PC-3 (cell line): Measurements from ENCODE around the gene SFXN2. TPM values are rescaled to one million over a fixed set of nuclear protein-coding genes. Genes with fewer than 3 reads are reported as not detected.

Experiments used
- ATAC-seq: fragments of 200-7000 bp; cut with Tn5 transposase; 2 replicates; pipeline ENCODE4 v1.9.1; 2020; ENCODE audit warnings: mild to moderate bottlenecking, moderate library complexity
- BruUV-seq: library from RNA; stranded (reverse); fragments of 400-500 nt; replicated peaks from 2 replicates; lab custom pipeline; 2021; lab: Mats Ljungman, UMichigan
- CTCF ChIA-PET: fragments of 300-600 bp; sonication (Branson Sonifier 250); formaldehyde crosslinking; loops from one replicate; lab custom pipeline; 2022; ENCODE audit warnings: antibody characterized with exemption; lab: Charles Lee
- POLR2A ChIA-PET: fragments of 300-600 bp; sonication (Branson Sonifier 250); formaldehyde crosslinking; loops from one replicate; lab custom pipeline; 2022; ENCODE audit warnings: antibody characterized with exemption; ENCODE audit not compliant: unreplicated experiment; lab: Charles Lee
- DNase-seq: peaks from one replicate; pipeline ENCODE4 v3.0.0-alpha.2; 2015
- H2AFZ ChIP-seq: fragments of 300-600 bp; sonication (generic); 2 replicates; pipeline ENCODE4 v1.6.0; 2016; ENCODE audit warnings: antibody characterized with exemption, low read length
- H3F3A ChIP-seq: fragments of 300-600 bp; sonication (generic); one replicate; pipeline ENCODE4 v1.6.0; 2017; ENCODE audit warnings: antibody characterized with exemption, low read length, control low read depth, mild to moderate bottlenecking; ENCODE audit not compliant: unreplicated experiment
- H3K27ac ChIP-seq: fragments of 300-600 bp; sonication (generic); 2 replicates; pipeline ENCODE4 v1.5.1; 2016; ENCODE audit warnings: mild to moderate bottlenecking, low read length
- H3K27me3 ChIP-seq: fragments of 300-600 bp; sonication (generic); 2 replicates; pipeline ENCODE4 v1.6.1; 2016; ENCODE audit warnings: low read length, mixed read lengths
- H3K36me3 ChIP-seq: fragments of 300-600 bp; sonication (generic); 2 replicates; pipeline ENCODE4 v1.6.1; 2016; ENCODE audit warnings: low read depth, mixed run types, low read length, mixed read lengths
- H3K4me1 ChIP-seq: fragments of 300-600 bp; sonication (generic); 2 replicates; pipeline ENCODE4 v1.5.1; 2016; ENCODE audit warnings: low read length; ENCODE audit not compliant: insufficient read depth
- H3K4me2 ChIP-seq: fragments of 300-600 bp; sonication (generic); 2 replicates; pipeline ENCODE4 v1.6.0; 2016; ENCODE audit warnings: low read length
- H3K4me3 ChIP-seq: fragments of 300-600 bp; sonication (generic); 2 replicates; pipeline ENCODE4 v1.5.1; 2016; ENCODE audit warnings: mild to moderate bottlenecking, low read length, mixed read lengths
- H3K79me2 ChIP-seq: fragments of 300-600 bp; sonication (generic); 2 replicates; pipeline ENCODE4 v1.6.1; 2017; ENCODE audit warnings: low read length, mixed read lengths
- H3K9ac ChIP-seq: fragments of 300-600 bp; sonication (generic); 2 replicates; pipeline ENCODE4 v1.6.0; 2016; ENCODE audit warnings: mild to moderate bottlenecking, low read length
- H3K9me2 ChIP-seq: fragments of 300-600 bp; sonication (generic); replicated peaks from 2 replicates; pipeline ENCODE4 v1.6.1; 2016; ENCODE audit warnings: mixed run types, low read length, mixed read lengths
- H3K9me3 ChIP-seq: fragments of 300-600 bp; sonication (generic); 2 replicates; pipeline ENCODE4 v1.6.1; 2016; ENCODE audit warnings: low read length, mixed read lengths
- H4K20me1 ChIP-seq: fragments of 300-600 bp; sonication (generic); 2 replicates; pipeline ENCODE4 v1.6.1; 2016; ENCODE audit warnings: low read length, mixed read lengths
- EZH2 ChIP-seq: fragments of 300-600 bp; sonication (generic); IDR thresholded peaks from one replicate; pipeline ENCODE4 v1.6.1; 2017; ENCODE audit warnings: antibody characterized with exemption, mild to moderate bottlenecking, low read length; ENCODE audit not compliant: unreplicated experiment
- EZH2phosphoT487 ChIP-seq: fragments of 300-600 bp; sonication (generic); IDR thresholded peaks from 2 replicates; pipeline ENCODE4 v1.6.1; 2018; ENCODE audit warnings: mild to moderate bottlenecking, antibody characterized with exemption, low read length, borderline replicate concordance
- intact Hi-C: fragments of 100-400 bp; cut with micrococcal nuclease; formaldehyde crosslinking; loops from 2 replicates; pipeline ENCODE4 v1.9.0; 2023
- total RNA-seq: library from RNA; depleted of rRNA; stranded (reverse); fragments of >200 nt; gene quantifications from 2 replicates; pipeline ENCODE4 v1.2.3, GENCODE V29; 2014
- TF ChIP-seq, protein P1 (sequence below): fragments of 300-600 bp; sonication (generic); conservative IDR thresholded peaks from 2 replicates; pipeline ENCODE4 v1.5.1; 2017; ENCODE audit warnings: antibody characterized with exemption, low read depth, mild to moderate bottlenecking, low read length

Gene SFXN2
- total RNA-seq, 1 experiment from 2014 or later, result 10.3 TPM

DNA sequence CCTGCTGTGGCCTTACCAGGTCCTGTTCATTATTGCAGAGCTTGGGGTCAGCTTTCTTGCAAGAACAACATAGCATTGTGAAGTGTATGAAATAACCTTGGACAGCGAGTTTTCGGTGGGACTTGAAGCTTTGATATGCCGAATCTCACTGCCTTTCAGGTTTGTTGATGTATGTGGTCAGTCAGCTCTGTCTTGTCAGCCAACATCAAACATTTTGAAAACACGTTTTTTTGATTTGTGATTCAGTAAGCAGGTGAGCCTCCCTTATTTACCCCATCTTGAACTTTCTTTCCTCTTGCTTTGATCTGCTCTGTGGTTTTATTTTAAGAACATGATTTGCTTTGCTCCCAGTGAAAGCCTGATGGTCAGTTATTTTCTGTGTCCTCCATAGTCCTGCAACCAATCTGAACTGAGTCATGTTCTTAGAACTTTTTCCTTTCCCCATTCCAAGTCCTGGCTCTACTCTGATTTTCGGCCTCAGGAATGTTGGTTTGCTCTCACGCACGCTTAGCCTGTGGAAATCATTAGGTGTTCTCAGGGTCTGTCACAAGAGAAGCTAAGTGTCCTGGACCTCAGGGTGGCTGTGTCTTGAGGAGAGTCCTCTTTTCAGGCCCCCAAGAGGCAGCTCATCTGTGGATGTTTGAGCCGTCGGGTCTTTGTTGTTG, 38.0 kb downstream of the SFXN2 start:
- H3K4me1 ChIP-seq, result no peaks in the 10 kb centered on the region; the same call in 1 of the 2 replicates
- no peaks in the 10 kb centered on the region for H3F3A ChIP-seq
- H2AFZ ChIP-seq, result no peak overlapping the region
- CTCF ChIA-PET, result no interaction called here
- no peaks in the 10 kb centered on the region for H3K27me3 ChIP-seq
- no peaks in the 10 kb centered on the region for H3K9me2 ChIP-seq
- BruUV-seq, result no TSS peak
- H3K4me2 ChIP-seq, result no peak overlapping the region
- H3K9ac ChIP-seq, result no peak overlapping the region
- POLR2A ChIA-PET, result interaction anchor here (0.6 kb wide), 1 partner anchor 38 kb away, joined by 4 read pairs; the partner anchor contains the start of gene SFXN2
- ATAC-seq (no peak), DNase-seq (no peak)
- no peak overlapping the region for H3K4me3 ChIP-seq
- H3K79me2 ChIP-seq, result peaks cover 18% of the 10 kb centered on the region
- no peaks in the 10 kb centered on the region for H3K9me3 ChIP-seq
- TF ChIP-seq EZH2phosphoT487, result no peak
- no peak for TF ChIP-seq EZH2
- TF ChIP-seq, protein P1, sequence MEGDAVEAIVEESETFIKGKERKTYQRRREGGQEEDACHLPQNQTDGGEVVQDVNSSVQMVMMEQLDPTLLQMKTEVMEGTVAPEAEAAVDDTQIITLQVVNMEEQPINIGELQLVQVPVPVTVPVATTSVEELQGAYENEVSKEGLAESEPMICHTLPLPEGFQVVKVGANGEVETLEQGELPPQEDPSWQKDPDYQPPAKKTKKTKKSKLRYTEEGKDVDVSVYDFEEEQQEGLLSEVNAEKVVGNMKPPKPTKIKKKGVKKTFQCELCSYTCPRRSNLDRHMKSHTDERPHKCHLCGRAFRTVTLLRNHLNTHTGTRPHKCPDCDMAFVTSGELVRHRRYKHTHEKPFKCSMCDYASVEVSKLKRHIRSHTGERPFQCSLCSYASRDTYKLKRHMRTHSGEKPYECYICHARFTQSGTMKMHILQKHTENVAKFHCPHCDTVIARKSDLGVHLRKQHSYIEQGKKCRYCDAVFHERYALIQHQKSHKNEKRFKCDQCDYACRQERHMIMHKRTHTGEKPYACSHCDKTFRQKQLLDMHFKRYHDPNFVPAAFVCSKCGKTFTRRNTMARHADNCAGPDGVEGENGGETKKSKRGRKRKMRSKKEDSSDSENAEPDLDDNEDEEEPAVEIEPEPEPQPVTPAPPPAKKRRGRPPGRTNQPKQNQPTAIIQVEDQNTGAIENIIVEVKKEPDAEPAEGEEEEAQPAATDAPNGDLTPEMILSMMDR, result no peak
- no peaks in the 10 kb centered on the region for H4K20me1 ChIP-seq
- H3K36me3 ChIP-seq, result no peaks in the 10 kb centered on the region
- intact Hi-C loops, result no loop called here
- H3K27ac ChIP-seq, result no peak overlapping the region

GRCh38 chr10:102752934-102753664, 38.7 kb downstream of the SFXN2 start:
- no peaks in the 10 kb centered on the region; the same call in 1 of the 2 replicates for H3K4me1 ChIP-seq
- ChIA-PET POLR2A (interaction anchor here (0.6 kb wide), 1 partner anchor 38 kb away, joined by 4 read pairs; the partner anchor contains the start of gene SFXN2), CTCF (no interaction called here)
- H3K4me3 ChIP-seq, result no peak overlapping the region
- no peak overlapping the region for H3K4me2 ChIP-seq
- DNase-seq (peak; percentile 37), ATAC-seq (peak; percentile 80)
- H3K27me3 ChIP-seq, result no peaks in the 10 kb centered on the region
- H3K9me3 ChIP-seq, result no peaks in the 10 kb centered on the region
- intact Hi-C loops, result loop anchor here (1.0 kb wide), 1 partner anchor 16 kb away; no protein-coding TSS in a partner anchor
- no peak overlapping the region for H3K9ac ChIP-seq
- H3K9me2 ChIP-seq, result no peaks in the 10 kb centered on the region
- no peaks in the 10 kb centered on the region for H3K36me3 ChIP-seq
- BruUV-seq, result no TSS peak
- H3K79me2 ChIP-seq, result peaks cover 18% of the 10 kb centered on the region
- no peak overlapping the region for H2AFZ ChIP-seq
- TF ChIP-seq, protein P1, result peak; percentile 66
- no peak for TF ChIP-seq EZH2phosphoT487
- peak overlapping the region; percentile 12; the same call in 1 of the 2 replicates for H3K27ac ChIP-seq
- H4K20me1 ChIP-seq, result no peaks in the 10 kb centered on the region
- no peaks in the 10 kb centered on the region for H3F3A ChIP-seq
